Measurements from ENCODE around the gene VN1R5.

Gene VN1R5

DNA sequence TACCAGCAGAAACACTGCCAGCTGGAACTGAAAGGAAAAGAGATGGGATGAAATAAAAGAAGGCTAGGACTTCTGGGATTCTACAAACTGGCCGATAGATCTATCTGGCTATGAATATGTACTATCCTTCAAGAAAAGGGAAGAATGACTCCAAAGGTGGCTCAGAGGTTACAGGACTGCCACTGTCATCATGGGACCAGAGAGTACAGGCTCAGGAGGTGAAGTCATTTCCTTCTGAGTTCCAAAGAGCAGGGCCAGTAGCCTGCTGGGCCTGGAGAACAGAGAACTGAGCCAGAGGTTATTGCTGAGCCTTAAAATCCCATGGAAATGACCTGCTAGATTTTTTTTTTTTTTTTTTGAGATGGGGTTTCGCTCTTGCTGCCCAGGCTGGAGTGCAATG is 48.2 kb downstream of the VN1R5 start:
- no peak for DNase-seq
